Activated naive CD8-positive, alpha-beta T cell treated with anti-CD3 and anti-CD28 coated beads, Interleukin-2, amount 50 U/mL, for 24 hours (primary cell): ENCODE measurements around the gene LRIT3.
"Not testable (repeated sequence)": the region's sequence is repeated elsewhere in the genome, so short reads cannot be mapped to it uniquely, and the experiment has no call there.

Experiments used
- ATAC-seq: fragments of 150-1000 bp; cut with Tn5 transposase; one replicate; pipeline ENCODE4 v1.10.0; 2021
- DNase-seq: peaks from one replicate; pipeline ENCODE4 v3.0.0; 2021
- H3K27ac Mint-ChIP-seq: one replicate; pipeline ENCODE4 v1.8.0; 2021; ENCODE audit warnings: mild to moderate bottlenecking, mixed read lengths
- H3K27me3 Mint-ChIP-seq: one replicate; pipeline ENCODE4 v1.8.0; 2021; ENCODE audit warnings: mixed read lengths
- H3K36me3 Mint-ChIP-seq: one replicate; pipeline ENCODE4 v1.8.0; 2021; ENCODE audit warnings: low read depth, mixed read lengths
- H3K4me1 Mint-ChIP-seq: one replicate; pipeline ENCODE4 v1.8.0; 2021; ENCODE audit warnings: mixed read lengths
- H3K4me3 Mint-ChIP-seq: one replicate; pipeline ENCODE4 v1.8.0; 2021; ENCODE audit warnings: mild to moderate bottlenecking, moderate library complexity, mixed read lengths
- H3K9me3 Mint-ChIP-seq: one replicate; pipeline ENCODE4 v1.8.0; 2021; ENCODE audit warnings: mixed read lengths

LRIT3 gene

DNA sequence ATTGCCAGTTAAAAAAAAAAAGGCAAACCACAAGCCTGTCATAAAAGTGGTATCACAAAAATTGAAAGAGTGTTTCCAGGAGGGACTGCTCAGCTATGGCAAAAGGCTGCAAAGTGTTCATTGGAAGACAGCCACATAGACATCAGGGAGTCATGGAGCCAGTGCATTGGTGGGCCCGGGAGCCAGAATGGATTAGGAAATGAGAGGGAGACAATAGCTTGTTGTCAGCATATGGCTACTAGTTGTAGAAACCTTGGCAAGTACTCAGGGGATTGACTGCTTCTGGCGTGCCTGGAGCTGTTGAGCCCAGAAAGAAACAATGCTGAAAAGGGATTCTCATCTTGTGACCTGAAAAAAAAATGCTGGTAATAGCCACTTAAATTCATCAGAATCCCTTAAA is 27.3 kb upstream of the LRIT3 start:
- no peak for DNase-seq
- Mint-ChIP-seq H3K4me3 (peak overlapping the region; percentile 58), H3K9me3 (no peaks in the 10 kb centered on the region), H3K4me1 (peaks cover 61% of the 10 kb centered on the region), H3K27ac (peak overlapping the region; percentile 86), H3K27me3 (no peaks in the 10 kb centered on the region), H3K36me3 (peaks cover 69% of the 10 kb centered on the region)
- ATAC-seq: peak; percentile 20

DNA sequence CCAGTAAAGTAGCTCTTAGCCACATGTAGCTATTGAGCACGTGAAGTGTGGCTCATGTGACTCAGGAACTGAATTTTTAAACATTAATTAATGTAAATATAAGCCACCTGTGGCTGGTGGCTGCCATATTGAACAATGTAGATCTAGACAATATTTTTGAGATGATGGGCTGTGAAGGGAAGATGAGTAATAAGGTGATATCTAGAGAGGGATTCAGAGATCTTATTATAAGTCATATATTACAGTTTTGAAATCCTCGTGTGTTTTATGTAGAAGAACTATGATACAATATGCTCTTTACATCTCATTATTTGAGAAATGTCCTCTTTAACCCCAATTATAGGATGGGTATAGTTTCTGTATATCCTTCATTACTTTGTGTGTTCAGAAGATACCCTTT is 26.7 kb upstream of the LRIT3 start:
- H3K36me3 Mint-ChIP-seq: peaks cover 64% of the 10 kb centered on the region

DNA sequence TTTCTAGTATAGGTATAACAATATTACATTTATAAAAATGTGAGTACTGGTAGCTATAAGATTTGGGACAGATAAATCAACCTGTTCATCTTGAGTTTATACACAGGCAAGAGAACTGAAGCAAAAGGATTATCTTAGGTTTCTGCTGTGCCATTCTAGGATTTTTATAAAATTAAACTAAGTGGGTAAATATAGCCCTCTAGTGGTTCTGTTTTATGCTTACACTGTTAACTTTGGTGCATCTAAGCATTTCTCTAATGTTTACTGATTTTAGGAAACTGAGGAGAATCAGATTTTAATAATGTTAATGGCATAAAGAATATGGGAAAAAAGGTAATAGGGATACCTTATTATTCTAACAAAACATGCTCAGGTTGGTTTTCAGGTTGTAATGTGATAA is 21.2 kb upstream of the LRIT3 start:
- peaks cover 23% of the 10 kb centered on the region for H3K36me3 Mint-ChIP-seq
- H3K9me3 Mint-ChIP-seq: no peaks in the 10 kb centered on the region
- no peak overlapping the region for H3K27ac Mint-ChIP-seq
- peak; percentile 49 for ATAC-seq
- no peak overlapping the region for H3K4me3 Mint-ChIP-seq
- no peak for DNase-seq
- H3K4me1 Mint-ChIP-seq: peaks cover 6% of the 10 kb centered on the region
- no peaks in the 10 kb centered on the region for H3K27me3 Mint-ChIP-seq

More for the DNA sequence above, 26.7 kb upstream of the LRIT3 start:
- DNase-seq: no peak
- Mint-ChIP-seq H3K9me3 (no peaks in the 10 kb centered on the region), H3K4me3 (peak overlapping the region; percentile 58), H3K4me1 (peaks cover 60% of the 10 kb centered on the region), H3K27ac (peak overlapping the region; percentile 86), H3K27me3 (no peaks in the 10 kb centered on the region)
- no peak for ATAC-seq

DNA sequence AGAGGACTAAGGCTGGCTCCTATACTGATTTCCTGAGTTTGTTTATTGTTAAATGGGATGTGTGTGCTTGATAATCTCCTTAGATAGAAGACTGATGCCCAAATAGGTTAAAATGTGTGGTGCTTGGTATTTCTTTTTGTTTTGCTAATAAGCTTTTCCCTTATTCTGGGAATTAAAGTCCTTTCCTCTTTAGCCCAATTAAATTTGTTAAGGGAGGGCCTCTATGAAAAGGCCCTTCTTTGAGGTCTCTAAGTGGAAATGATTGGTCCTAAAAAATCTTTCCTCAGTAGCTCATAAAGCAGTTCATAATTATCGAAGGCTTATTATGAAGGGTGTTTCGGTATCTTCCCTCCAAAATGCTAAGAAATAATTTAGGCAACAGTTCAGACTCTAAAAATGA is 20.2 kb upstream of the LRIT3 start, which contains the start of gene RRH:
Gene RRH, plus strand, starts transcription at position 301 of the 400 bp plus-strand sequence. Its CDS starts 56 bp downstream, at position 357.
- H3K9me3 Mint-ChIP-seq: no peaks in the 10 kb centered on the region
- peaks cover 19% of the 10 kb centered on the region for H3K36me3 Mint-ChIP-seq
- no peak for DNase-seq
- ATAC-seq: no peak
- no peak within 1 kb of the TSS for H3K27ac Mint-ChIP-seq
- peaks cover 3% of the 10 kb centered on the region for H3K4me1 Mint-ChIP-seq
- H3K27me3 Mint-ChIP-seq: no peaks in the 10 kb centered on the region
- H3K4me3 Mint-ChIP-seq: no peak within 1 kb of the TSS

DNA sequence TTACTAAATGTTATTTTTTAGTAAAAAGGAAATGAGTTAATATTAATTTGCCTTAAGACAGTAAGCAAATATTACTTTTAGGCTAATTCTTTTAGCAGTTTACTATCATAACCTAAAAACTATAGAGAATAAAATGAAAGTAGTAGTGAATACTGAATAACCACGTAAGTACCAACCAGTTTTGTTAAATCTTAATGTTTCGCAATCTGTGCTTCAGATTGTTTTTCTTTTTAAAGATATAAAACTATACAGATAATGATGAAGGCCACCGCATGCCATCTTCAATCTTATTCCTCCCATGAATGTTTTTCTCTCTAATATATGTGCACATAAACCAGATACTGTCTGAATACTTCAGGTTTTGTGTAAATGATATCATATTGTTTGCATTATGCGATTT is 14.2 kb upstream of the LRIT3 start:
- H3K4me3 Mint-ChIP-seq: no peak overlapping the region

DNA sequence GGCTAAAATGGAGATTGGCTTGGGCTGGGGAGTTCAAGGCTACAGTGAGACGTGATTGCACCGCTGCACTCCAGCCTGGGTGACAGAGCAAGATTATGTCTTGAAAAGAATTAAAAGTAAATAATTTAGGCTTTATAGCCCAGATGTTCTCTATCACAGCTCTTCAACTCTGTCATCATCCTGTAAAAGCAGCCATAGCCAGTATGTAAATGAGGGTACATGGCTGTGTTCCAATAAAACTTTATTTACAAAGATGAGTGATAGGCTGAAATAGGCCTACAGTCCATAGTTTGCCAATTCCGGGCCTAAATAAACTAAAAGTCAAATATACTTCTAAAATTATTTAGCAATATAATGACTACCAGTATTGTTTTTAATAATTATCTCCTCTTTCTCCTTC is 10.9 kb upstream of the LRIT3 start:
- Mint-ChIP-seq H3K36me3 (peaks cover 6% of the 10 kb centered on the region), H3K9me3 (no peaks in the 10 kb centered on the region), H3K27ac (no peak overlapping the region), H3K4me1 (no peaks in the 10 kb centered on the region), H3K4me3 (no peak overlapping the region), H3K27me3 (no peaks in the 10 kb centered on the region)
- DNase-seq (no peak), ATAC-seq (no peak)

More for the DNA sequence above, 14.2 kb upstream of the LRIT3 start:
- ATAC-seq (no peak), DNase-seq (no peak)
- peaks cover 6% of the 10 kb centered on the region for H3K36me3 Mint-ChIP-seq
- no peaks in the 10 kb centered on the region for H3K4me1 Mint-ChIP-seq
- no peaks in the 10 kb centered on the region for H3K9me3 Mint-ChIP-seq
- no peak overlapping the region for H3K27ac Mint-ChIP-seq
- no peaks in the 10 kb centered on the region for H3K27me3 Mint-ChIP-seq

DNA sequence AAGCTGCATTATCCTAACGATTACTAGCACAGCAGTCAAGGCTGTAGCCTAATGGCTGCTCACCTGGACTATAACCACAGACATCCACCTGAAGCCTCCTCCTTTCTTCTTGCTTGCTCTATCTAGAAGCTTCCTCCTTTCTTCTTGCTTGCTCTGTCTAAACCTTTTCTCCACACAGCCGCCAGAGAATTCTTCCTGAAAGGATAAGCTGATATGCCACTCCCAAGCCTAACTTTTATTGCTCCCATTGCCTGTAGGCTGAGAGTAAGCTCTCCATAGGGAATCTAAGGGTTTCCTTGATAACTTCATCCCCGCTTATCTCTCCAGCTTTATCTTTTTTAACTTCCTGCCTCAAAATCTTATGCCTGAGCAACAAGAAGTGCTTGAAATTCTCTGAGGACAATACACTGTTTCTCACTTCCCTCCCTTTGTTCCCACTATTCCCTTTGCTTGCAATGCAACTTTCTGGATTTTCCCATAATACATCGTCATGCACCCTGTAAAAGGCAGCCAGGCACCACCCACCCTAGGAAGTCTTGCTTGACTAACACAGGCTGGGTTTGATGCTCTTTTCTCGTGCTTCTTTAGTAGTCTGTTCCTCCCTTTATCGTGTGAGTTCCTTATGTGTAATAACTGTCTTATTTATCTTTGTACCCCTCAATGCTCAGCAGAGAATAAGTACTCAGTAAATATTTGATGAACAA is 1.4 kb upstream of the LRIT3 start:
- ATAC-seq: no peak
- no peaks in the 10 kb centered on the region for H3K4me1 Mint-ChIP-seq
- no peaks in the 10 kb centered on the region for H3K9me3 Mint-ChIP-seq

DNA sequence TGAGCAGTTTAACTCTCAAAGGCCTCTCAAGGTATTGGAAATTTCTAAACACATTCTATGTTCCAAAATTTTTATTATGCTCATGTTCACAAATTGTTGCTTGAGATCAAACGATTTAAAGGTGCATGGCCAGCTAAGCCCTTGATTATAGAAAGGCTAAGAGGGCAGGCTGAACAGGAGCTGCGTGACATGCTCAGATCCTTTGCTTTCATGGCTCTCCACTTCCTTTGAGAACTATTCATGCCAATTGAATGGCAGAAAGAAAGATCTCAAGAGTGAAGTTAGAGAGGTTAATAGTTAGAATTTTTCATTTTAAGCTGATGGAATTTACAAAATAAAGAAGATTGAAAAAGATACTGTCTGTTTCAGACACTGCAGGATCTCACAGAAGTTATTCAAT is 594 bp downstream of the LRIT3 start:
- ATAC-seq (no peak), DNase-seq (no peak)
- no peaks in the 10 kb centered on the region for H3K27me3 Mint-ChIP-seq
- no peaks in the 10 kb centered on the region for H3K4me1 Mint-ChIP-seq
- H3K4me3 Mint-ChIP-seq: no peak overlapping the region
- H3K36me3 Mint-ChIP-seq: no peaks in the 10 kb centered on the region
- no peaks in the 10 kb centered on the region for H3K9me3 Mint-ChIP-seq
- H3K27ac Mint-ChIP-seq: no peak overlapping the region

More for the DNA sequence above, 1.4 kb upstream of the LRIT3 start:
- H3K4me3 Mint-ChIP-seq: no peak overlapping the region
- DNase-seq: no peak
- no peaks in the 10 kb centered on the region for H3K36me3 Mint-ChIP-seq
- no peak overlapping the region for H3K27ac Mint-ChIP-seq
- no peaks in the 10 kb centered on the region for H3K27me3 Mint-ChIP-seq

DNA sequence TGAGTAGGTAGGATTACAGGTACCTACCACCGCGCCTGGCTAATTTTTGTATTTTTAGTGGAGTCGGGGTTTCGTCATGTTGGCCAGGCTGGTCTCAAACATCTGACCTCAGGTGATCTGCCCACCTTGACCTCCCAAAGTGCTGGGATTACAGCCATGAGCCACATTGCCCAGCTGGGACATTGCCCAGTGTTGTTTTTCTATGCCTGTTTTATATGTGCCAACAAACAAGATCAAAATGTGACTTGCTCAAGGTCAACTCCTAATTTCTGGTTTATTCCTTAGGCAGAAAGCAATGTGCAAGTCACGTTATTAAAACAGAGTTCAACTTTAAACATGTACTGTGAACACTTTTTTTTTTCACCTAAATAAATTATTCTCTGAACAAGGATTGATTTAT is 2.7 kb downstream of the LRIT3 start:
- DNase-seq (no peak), ATAC-seq (no peak)
- no peaks in the 10 kb centered on the region for H3K27me3 Mint-ChIP-seq
- H3K9me3 Mint-ChIP-seq: no peaks in the 10 kb centered on the region
- no peaks in the 10 kb centered on the region for H3K36me3 Mint-ChIP-seq
- no peak overlapping the region for H3K27ac Mint-ChIP-seq
- H3K4me3 Mint-ChIP-seq: no peak overlapping the region
- H3K4me1 Mint-ChIP-seq: no peaks in the 10 kb centered on the region

DNA sequence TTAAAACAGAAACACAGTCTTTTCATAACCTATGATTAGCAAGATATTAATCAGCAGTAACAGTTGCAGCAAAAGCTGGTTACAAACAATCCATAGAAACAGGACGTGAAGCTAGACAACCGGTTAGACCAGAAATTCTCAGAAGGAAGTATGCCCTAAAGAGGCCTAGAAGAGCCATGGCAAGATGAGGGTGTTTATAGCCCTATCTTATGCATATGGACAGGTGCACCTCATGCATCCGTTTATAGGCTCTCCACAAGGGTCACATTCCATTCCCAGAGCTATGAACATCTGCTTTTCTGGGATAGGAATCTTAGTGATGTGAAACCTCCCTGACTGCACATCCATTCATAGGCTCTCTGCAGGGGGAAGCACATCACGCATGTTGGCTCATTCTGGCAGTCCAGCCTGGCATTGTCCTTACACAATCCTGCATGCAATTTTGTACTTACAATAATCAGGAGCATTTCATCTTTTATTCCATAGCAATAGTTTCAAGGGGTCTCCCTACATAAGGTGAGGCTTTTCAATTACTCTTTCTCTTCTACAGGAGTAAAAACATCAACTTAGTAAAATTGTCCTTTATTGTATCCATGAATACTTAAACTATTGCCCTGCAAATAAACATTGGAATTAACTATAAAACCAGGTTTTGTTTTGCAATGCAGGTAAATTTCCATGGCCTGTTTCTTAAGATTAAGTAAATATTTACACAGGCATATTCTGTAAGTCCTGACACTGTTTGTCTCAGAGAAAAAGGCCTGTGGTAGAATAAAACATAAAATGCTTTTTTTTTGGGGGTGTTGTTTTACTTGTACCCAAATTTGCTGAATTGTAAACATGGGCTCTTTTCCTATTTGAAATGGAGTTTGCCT is 11.8 kb downstream of the LRIT3 start:
- not testable (repeated sequence) for H3K4me1 Mint-ChIP-seq, DNase-seq, ATAC-seq, H3K36me3 Mint-ChIP-seq, H3K27me3 Mint-ChIP-seq, H3K27ac Mint-ChIP-seq, H3K4me3 Mint-ChIP-seq
- peaks cover 16% of the 10 kb centered on the region for H3K9me3 Mint-ChIP-seq

DNA sequence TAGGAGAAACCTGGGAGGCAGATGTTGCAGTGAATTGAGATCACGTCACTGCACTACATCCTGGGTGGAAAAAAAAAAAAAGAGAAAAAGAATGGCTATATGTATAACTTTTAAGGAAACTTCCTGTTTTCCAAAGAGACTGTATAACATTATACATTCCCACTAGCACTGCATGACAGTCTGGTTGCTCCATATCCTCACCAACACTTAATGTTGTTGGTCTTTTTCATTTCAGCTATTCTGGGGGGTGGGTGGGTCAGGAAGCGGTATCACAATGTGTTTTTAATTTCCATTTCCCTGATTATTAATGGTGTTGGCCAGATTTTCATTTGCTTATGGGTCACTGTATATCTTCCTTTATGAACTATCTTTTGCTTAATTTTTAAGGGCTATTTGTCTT is 13.4 kb downstream of the LRIT3 start:
- ATAC-seq (no peak), DNase-seq (no peak)
- Mint-ChIP-seq H3K27me3 (no peaks in the 10 kb centered on the region), H3K4me3 (no peak overlapping the region), H3K9me3 (peaks cover 13% of the 10 kb centered on the region), H3K27ac (no peak overlapping the region), H3K36me3 (peaks cover 8% of the 10 kb centered on the region), H3K4me1 (no peaks in the 10 kb centered on the region)

DNA sequence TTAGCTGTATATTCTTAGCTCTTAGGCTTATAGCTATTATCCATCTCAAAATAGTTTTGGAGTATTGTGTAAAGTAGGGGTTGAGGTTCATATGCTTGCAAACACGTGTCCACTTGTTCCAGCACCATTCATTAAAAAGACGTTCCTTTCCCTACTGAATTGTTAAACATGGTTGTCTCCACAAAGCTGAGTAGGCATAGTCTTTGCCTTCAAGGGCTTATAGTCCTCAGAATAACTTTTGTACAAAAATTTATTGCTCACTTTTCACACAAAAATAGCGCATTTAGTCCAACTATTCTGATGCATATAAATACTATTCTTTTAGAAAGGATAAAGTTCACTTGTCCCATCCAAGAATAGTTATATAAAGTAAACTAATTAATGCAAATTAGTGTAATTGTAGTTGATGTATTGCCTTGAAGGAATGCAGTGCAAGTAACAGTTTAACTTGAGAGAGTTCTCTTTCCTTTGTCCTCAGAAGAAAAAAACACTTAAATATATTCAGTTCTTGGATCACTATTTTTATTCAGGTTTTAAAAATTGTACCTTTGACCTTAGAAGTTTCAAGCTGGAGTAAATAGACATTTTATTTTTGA is 14.1 kb downstream of the LRIT3 start:
- no peaks in the 10 kb centered on the region for H3K4me1 Mint-ChIP-seq
- no peak for DNase-seq
- no peak for ATAC-seq
- peaks cover 5% of the 10 kb centered on the region for H3K36me3 Mint-ChIP-seq
- H3K27me3 Mint-ChIP-seq: no peaks in the 10 kb centered on the region
- no peak overlapping the region for H3K27ac Mint-ChIP-seq
- H3K4me3 Mint-ChIP-seq: no peak overlapping the region
- H3K9me3 Mint-ChIP-seq: peaks cover 11% of the 10 kb centered on the region

DNA sequence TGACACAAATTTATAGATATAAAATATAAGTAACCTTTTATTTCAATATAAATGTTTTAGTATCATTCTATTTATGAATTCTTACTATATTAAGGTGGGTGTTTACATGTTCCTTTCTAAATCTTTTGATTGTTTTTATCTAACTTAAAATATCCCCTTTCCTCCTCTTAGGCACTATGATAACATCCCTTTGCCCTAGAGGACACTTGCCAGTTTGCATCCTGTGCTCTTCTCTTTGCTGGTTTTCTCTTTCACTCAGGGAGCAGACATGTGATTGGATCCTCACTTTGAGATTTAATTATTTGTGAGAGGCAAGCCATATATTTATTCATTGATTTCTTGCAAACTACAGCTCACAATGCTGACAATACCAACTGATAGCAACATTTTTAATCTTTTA is 16.2 kb downstream of the LRIT3 start:
- Mint-ChIP-seq H3K36me3 (peaks cover 2% of the 10 kb centered on the region), H3K9me3 (peaks cover 7% of the 10 kb centered on the region), H3K4me1 (no peaks in the 10 kb centered on the region), H3K27me3 (no peaks in the 10 kb centered on the region), H3K4me3 (no peak overlapping the region), H3K27ac (no peak overlapping the region)
- DNase-seq (no peak), ATAC-seq (no peak)

DNA sequence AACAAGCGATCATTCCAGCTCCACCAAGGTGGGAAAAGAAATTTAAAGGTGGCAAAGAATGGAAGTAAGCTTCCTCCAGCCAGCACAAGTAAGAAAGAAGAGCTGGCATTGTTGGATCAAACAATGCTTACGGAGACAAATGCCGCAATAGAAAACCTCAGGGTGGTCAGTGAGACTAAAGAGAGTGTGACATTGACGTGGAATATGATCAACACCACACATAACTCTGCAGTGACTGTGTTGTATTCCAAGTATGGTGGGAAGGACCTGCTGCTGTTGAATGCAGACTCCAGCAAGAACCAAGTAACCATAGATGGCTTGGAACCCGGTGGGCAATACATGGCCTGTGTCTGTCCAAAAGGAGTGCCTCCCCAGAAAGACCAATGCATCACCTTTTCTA is 22.2 kb downstream of the LRIT3 start:
- no peaks in the 10 kb centered on the region for H3K9me3 Mint-ChIP-seq
- no peak for DNase-seq

DNA sequence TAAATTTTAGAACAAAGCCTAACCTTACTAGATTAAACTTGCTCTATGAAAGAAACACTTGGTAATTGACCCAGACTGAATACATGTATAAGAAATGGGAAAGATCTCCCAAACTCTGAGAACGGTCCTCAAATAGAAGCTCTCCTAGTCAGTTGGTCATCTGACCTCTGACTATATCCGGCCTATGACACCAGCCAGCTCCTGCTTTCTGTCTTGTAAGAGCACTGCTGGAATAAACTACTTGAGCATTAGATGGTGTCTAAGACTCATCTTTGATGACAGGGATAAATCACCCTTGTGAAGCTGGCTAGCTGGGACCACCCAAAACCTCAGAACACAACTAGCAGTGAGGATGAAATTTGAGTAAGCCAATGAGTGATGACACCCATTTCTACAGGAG is 24.2 kb downstream of the LRIT3 start:
- DNase-seq (no peak), ATAC-seq (no peak)
- Mint-ChIP-seq H3K4me1 (no peaks in the 10 kb centered on the region), H3K27ac (no peak overlapping the region), H3K27me3 (peaks cover 4% of the 10 kb centered on the region), H3K4me3 (no peak overlapping the region), H3K36me3 (no peaks in the 10 kb centered on the region), H3K9me3 (no peaks in the 10 kb centered on the region)

More for the DNA sequence above, 22.2 kb downstream of the LRIT3 start:
- no peak for ATAC-seq
- Mint-ChIP-seq H3K36me3 (no peaks in the 10 kb centered on the region), H3K4me3 (no peak overlapping the region), H3K27ac (no peak overlapping the region), H3K4me1 (no peaks in the 10 kb centered on the region), H3K27me3 (no peaks in the 10 kb centered on the region)
